NCI-H1694 (cell line): Measurements from ENCODE around the gene PRDX5.
"Not testable (repeated sequence)": the region's sequence is repeated elsewhere in the genome, so short reads cannot be mapped to it uniquely, and the experiment has no call there.

ENCODE experiments used
- DNase-seq: peaks from one replicate; lab custom pipeline; 2025; lab: John Stamatoyannopoulos, UW

The PRDX5 gene

DNA sequence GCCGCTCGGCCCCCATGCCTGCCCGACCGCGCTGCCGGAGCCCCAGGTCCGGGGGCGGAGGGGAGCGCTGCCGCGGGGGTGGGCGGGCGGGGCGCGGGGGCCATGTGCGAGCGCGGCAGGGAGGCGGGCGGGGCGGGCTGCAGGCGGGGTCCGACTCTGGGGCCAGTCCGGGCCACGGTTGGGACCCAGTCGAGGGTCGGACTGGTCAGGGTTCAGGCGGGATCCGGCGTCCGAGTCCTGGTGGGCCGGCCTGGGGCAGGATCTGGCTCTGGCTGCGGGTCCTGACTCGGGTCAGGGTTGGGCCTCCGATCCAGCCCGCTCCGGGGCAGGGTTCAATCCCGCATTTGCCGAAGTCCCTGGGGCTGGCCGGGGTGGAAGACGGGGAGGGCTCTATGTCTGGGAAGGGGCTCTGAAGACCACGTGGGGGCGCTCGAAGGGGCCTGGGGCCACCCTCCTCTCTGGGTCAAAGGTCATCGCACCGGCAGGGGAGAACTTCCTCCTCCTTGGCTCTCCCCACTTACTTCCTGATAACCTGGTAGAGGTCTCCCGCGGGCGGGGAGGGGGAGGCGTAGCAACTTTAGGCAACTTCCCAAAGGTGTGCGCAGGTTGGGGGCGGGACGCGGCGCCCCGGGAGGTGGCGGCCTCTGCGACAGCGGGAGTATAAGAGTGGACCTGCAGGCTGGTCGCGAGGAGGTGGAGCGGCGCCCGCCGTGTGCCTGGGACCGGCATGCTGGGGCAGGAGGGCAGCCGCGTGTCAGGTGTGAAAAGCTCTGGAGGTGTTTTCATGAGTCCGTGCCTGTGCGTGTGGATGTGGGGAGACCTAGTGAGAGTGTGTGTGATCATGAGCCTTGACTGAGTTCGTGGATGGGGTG is 12.0 kb upstream of the PRDX5 start:
- peak; percentile 22 for DNase-seq

DNA sequence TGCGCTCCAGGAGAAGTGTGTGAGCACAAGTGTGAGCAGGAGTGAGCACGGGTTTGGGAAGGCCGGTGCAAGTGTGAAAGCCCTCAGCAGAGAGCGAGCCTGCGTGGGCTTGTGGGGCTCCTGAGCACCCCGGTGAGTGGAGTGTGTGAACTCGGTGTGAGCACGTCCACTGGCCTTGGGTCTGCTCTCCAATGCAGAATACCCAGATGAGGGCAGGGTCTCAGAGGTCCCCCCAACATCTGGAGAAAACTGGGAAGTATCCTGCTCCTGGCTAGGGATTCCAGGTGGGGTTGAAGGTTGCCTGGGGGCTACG is 11.4 kb upstream of the PRDX5 start:
- DNase-seq: no peak

- DNase-seq: no peak
Measured at GRCh38 chr11:64306876-64307622, 10.9 kb upstream of the PRDX5 start.

DNA sequence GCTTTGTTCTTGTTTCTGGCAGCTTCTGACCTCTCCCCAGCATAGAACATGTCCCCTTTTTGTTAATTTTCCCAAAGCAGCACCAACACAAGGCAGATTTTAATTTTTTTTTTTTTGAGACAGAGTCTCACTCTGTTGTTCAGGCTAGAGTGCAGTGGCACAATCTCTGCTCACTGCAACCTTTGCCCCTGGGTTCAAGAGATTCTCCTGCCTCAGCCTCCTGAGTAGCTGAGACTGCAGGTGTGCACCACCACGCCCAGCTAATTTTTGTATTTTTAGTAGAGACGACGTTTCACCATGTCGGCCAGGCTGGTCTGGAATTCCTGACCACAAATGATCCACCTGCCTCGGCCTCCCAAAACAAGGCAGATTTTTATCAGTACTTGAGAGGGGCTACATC is 10.1 kb upstream of the PRDX5 start:
- not testable (repeated sequence) for DNase-seq

- no peak for DNase-seq
Measured at GRCh38 chr11:64312947-64313346, 5.0 kb upstream of the PRDX5 start.

DNA sequence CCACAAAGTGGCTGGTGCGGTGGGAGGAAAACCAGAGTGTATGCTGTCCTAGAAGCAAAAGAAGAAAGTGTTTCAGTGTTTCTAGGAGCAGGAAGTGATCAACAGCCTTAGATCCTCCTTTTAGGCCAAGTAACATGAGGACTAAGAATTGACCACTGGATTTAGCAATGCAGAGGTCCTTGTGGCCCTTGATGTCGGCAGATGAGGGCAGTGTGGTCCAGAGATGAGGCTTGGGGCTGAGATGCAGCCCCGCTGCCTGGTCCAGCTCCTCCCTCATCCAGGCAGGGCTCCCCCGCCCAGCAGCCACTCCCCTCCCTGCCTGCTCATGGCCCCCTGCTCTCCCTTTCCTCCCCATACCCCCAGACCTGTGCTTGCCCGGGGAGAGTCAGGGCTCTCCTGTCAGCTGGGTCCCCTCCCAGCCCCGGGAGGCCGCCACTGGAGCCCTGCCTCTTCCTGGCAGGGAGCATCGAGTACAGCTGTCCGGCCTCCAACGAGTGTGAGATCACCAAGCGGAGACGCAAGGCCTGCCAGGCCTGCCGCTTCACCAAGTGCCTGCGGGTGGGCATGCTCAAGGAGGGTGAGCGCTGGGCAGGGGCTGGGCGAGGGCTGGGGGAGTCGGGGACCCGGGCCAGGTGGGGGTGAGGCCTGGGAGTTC is 4.3 kb upstream of the PRDX5 start:
- DNase-seq: no peak

DNA sequence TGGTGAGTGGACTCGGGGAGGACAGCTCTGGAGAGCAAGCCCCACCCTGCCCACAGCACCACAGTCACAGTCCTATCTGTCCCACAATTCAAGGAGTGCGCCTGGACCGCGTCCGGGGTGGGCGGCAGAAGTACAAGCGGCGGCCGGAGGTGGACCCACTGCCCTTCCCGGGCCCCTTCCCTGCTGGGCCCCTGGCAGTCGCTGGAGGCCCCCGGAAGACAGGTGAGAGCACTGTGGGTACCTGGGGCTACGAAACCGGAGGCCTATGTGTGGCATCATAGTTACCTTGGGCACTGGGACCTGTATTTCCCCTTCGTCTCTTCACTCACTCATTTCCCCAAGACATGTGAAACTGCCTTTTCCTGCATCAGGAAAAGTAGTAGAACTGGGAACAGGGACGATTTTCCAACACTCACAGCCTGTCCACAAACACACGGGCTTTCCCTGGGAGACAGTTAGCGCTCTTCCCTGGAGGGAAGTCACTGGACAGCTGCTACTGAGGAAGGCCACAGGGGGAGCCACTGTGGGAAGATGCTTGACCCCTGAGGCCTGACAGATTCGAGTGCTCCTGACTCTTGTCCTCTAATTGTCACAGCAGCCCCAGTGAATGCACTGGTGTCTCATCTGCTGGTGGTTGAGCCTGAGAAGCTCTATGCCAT is 3.6 kb upstream of the PRDX5 start:
- DNase-seq: no peak

DNA sequence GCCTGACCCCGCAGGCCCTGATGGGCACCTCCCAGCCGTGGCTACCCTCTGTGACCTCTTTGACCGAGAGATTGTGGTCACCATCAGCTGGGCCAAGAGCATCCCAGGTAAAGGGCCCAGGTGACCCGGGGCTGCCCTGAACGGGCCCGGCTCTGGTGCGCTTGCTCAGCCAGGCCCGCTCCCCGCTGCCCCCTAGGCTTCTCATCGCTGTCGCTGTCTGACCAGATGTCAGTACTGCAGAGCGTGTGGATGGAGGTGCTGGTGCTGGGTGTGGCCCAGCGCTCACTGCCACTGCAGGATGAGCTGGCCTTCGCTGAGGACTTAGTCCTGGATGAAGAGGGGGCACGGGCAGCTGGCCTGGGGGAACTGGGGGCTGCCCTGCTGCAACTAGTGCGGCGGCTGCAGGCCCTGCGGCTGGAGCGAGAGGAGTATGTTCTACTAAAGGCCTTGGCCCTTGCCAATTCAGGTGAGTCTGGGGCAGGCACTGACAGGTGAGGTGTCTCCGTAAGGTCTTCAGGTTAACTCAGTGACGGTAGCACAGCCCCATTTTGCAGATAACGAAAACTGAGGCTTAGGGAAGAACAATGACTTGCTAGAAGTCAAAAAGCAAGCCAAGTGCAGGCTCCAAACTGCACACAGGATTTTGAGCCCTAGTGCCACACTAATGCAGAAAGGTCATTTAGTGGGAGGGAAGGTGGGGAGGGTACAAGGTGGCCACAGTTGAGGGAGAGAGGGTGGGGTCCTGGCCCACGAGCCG is 2.9 kb upstream of the PRDX5 start:
- DNase-seq: no peak

DNA sequence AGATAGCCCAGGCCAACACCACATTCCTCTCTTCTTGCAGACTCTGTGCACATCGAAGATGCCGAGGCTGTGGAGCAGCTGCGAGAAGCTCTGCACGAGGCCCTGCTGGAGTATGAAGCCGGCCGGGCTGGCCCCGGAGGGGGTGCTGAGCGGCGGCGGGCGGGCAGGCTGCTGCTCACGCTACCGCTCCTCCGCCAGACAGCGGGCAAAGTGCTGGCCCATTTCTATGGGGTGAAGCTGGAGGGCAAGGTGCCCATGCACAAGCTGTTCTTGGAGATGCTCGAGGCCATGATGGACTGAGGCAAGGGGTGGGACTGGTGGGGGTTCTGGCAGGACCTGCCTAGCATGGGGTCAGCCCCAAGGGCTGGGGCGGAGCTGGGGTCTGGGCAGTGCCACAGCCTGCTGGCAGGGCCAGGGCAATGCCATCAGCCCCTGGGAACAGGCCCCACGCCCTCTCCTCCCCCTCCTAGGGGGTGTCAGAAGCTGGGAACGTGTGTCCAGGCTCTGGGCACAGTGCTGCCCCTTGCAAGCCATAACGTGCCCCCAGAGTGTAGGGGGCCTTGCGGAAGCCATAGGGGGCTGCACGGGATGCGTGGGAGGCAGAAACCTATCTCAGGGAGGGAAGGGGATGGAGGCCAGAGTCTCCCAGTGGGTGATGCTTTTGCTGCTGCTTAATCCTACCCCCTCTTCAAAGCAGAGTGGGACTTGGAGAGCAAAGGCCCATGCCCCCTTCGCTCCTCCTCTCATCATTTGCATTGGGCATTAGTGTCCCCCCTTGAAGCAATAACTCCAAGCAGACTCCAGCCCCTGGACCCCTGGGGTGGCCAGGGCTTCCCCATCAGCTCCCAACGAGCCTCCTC is 2.0 kb upstream of the PRDX5 start:
- DNase-seq: not testable (repeated sequence)

DNA sequence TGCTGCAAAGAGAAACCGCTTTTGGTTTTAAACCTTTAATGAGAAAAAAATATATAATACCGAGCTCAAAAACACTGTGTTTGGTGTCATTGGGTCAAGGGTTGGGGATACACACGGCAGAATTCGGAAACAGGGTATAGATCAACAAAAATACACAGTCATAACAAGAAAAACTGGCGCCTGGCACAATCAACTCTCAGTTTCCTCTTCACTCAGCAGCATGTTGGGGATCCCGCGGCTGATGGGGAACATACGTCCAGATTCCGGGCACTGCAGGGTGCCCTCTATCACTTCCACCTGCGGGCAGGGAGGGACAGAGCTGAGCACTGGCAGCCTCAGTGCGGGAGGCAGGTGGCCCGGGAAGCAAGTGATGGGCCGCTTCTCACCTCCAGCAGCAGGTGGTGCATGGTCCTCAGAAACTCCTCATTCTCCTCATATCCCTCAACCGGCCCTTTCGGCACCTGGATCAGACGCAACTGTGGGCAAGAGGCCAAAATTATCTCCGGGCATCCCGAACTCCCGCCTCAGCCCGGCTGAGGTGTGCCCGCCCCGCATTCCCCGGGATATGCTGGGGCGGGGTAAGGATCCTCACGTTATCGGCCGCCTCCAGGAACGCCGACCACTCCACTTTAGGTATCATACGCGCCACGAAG is 1.1 kb upstream of the PRDX5 start:
- no peak for DNase-seq

DNA sequence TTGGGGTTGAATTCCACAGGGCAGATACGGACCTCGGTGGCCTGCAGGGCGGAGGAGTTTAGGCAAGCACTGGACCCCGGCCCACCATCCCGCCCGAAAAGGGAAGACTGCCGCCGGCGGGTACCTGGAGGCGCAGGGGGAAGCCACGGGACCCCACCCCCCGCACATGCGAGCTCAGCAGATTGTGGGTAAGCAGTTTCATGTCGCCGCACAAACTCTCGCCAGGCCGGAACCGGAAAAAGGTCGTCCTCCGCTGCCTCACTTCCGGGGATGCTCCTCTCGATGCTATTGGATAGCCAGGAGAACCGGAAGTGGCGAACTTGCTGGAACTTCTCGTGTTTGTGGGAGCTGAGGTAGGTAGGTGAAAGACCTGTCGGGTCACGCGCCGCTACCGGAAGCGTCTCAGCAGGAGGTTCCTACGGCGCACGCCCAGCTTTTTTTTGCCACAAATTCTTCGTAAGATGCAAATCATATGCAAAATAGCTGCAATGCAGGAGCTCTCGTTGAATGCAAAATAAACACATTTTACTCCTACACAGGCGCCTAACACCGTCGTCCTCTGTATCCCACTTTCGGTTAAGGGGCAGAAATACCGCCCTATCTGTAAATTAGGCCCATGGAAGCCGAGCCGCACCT is 478 bp upstream of the PRDX5 start, which contains the start of gene TRMT112:
TRMT112 (minus strand) TSS at position 235 of the 636 bp plus-strand sequence; CDS start at position 202, 33 bp downstream.
- peak; percentile 95 for DNase-seq

GRCh38 chr11:64318766-64319761 is 1.1 kb downstream of the PRDX5 start:
- DNase-seq: no peak

DNA sequence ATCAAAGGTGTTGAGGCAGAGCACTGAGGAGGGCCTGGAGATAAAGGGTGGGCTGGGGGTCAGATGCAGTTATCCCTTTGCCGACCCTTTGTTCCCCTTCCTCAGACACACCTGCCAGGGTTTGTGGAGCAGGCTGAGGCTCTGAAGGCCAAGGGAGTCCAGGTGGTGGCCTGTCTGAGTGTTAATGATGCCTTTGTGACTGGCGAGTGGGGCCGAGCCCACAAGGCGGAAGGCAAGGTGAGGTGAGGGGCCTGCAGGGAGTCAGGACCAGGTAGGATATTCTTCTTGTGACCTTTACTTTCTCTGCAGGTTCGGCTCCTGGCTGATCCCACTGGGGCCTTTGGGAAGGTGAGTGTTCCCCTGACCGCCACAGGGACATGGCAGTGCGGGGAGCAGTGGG is 2.6 kb downstream of the PRDX5 start:
- no peak for DNase-seq

GRCh38 chr11:64321026-64321425 is 3.1 kb downstream of the PRDX5 start:
- DNase-seq: no peak

- DNase-seq: no peak
Measured at GRCh38 chr11:64321533-64321932, 3.6 kb downstream of the PRDX5 start.

GRCh38 chr11:64322925-64323260 is 5.0 kb downstream of the PRDX5 start:
- no peak for DNase-seq

DNA sequence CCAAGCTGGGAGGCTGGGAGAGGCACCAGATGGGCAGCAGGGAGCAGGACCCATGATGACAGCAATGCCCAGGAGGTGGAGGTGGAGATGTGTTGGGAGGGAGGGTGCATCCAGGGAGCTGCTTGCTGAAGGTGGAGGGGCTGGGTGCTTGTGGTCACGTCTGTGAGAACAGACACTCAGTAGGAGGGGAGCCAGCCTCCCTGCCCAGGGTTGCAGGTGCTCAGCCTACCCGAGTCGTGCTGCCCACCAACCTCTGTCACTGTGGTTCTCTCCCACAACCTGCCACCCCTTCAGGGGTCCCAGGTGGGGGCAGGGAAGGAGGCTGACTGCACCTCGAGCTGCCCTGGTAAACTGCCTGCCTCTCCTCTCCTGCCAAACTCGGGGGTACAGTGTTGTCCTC is 5.5 kb downstream of the PRDX5 start:
- DNase-seq: no peak

GRCh38 chr11:64323984-64324383 is 6.1 kb downstream of the PRDX5 start:
- not testable (repeated sequence) for DNase-seq
